Frontal cortex (tissue), 4 donors: ENCODE measurements around the gene DMD. TPM values are rescaled to one million over a fixed set of nuclear protein-coding genes. Genes with fewer than 3 reads are reported as not detected.
"Not testable (repeated sequence)": the region's sequence is repeated elsewhere in the genome, so short reads cannot be mapped to it uniquely, and the experiment has no call there.

ENCODE experiments used
- DNase-seq, 2 donors: peaks; one replicate each; pipeline ENCODE4 v3.0.0; 2012; ENCODE audit warnings: low spot score in 2 of 2
- FAIRE-seq: peaks from 2 replicates; lab custom pipeline; 2012; peaks lifted over from hg19 to GRCh38; lab: Jason Lieb, UNC
- total RNA-seq: library from RNA; depleted of rRNA; stranded (reverse); fragments of >200 nt; gene quantifications from one replicate; pipeline ENCODE4 v1.2.3, GENCODE V29; 2014
- donor health status: control.
- donor health status: control.
- donor health status: control.

The DMD gene
- 56.7 TPM for total RNA-seq

- DNase-seq (no peak), FAIRE-seq (no peak)
These were observed at the start of gene DMD for GRCh38 chrX:33211356-33212260. TSS of gene DMD (minus strand) at chrX:33211549. CDS start at chrX:33211312, 237 bp downstream.

- DNase-seq (no peak), FAIRE-seq (no peak)
These were observed 41.0 kb upstream of the DMD start for GRCh38 chrX:33252306-33252825.

- FAIRE-seq (no peak), DNase-seq (no peak)
These were observed 7.5 kb upstream of the DMD start for GRCh38 chrX:33218819-33219218.

- DNase-seq (no peak), FAIRE-seq (no peak)
These were observed 1.2 kb downstream of the DMD start for GRCh38 chrX:33210156-33210555.

GRCh38 chrX:33207056-33207455 is 4.3 kb downstream of the DMD start:
- DNase-seq = no peak
- FAIRE-seq = no peak

- no peak for FAIRE-seq
- no peak for DNase-seq
These were observed 6.0 kb downstream of the DMD start for GRCh38 chrX:33205321-33205720.

- FAIRE-seq (no peak), DNase-seq (no peak)
These were observed 6.5 kb downstream of the DMD start for GRCh38 chrX:33204889-33205288.

- FAIRE-seq (no peak), DNase-seq (no peak)
These were observed 12.6 kb downstream of the DMD start for GRCh38 chrX:33198561-33199279.

- no peak for DNase-seq
- FAIRE-seq = no peak
These were observed 15.7 kb downstream of the DMD start for GRCh38 chrX:33195698-33196097.

- DNase-seq = no peak
- FAIRE-seq = no peak
These were observed 16.4 kb downstream of the DMD start for GRCh38 chrX:33194876-33195433.

- FAIRE-seq (no peak), DNase-seq (no peak)
These were observed 17.1 kb downstream of the DMD start for GRCh38 chrX:33194289-33194688.

GRCh38 chrX:33190016-33190415 is 21.3 kb downstream of the DMD start:
- FAIRE-seq = no peak
- no peak for DNase-seq

GRCh38 chrX:33188881-33189280 is 22.5 kb downstream of the DMD start:
- DNase-seq (no peak), FAIRE-seq (no peak)

- FAIRE-seq (no peak), DNase-seq (no peak)
These were observed 23.1 kb downstream of the DMD start for GRCh38 chrX:33188286-33188685.

- DNase-seq, FAIRE-seq: not testable (repeated sequence)
These were observed 26.5 kb downstream of the DMD start for GRCh38 chrX:33184803-33185202.

GRCh38 chrX:33183361-33183760 is 28.0 kb downstream of the DMD start:
- DNase-seq = peak in 1 of 2 donors; percentile 5

GRCh38 chrX:33178690-33179089 is 32.7 kb downstream of the DMD start:
- DNase-seq = no peak
- no peak for FAIRE-seq

More at GRCh38 chrX:33183361-33183760, 28.0 kb downstream of the DMD start:
- FAIRE-seq = no peak

GRCh38 chrX:33178218-33178617 is 33.1 kb downstream of the DMD start:
- FAIRE-seq = no peak
- no peak for DNase-seq

- DNase-seq (no peak), FAIRE-seq (no peak)
These were observed 36.1 kb downstream of the DMD start for GRCh38 chrX:33175201-33175600.

- no peak for FAIRE-seq
These were observed 40.3 kb downstream of the DMD start for GRCh38 chrX:33171041-33171440.

GRCh38 chrX:33161829-33162228 is 49.5 kb downstream of the DMD start:
- no peak for FAIRE-seq

More at GRCh38 chrX:33171041-33171440, 40.3 kb downstream of the DMD start:
- DNase-seq = no peak

More at GRCh38 chrX:33161829-33162228, 49.5 kb downstream of the DMD start:
- no peak for DNase-seq
